ENCODE measurements around the gene CBFA2T3.

Gene CBFA2T3

GRCh38 chr16:88877564-88878289 is 99.3 kb downstream of the CBFA2T3 start:
- peaks cover 0 to 4% (median 0%) of the 10 kb centered on the region in 3 donors for H3K36me3 ChIP-seq

GRCh38 chr16:88876942-88877526 is 100.0 kb downstream of the CBFA2T3 start:
- intact Hi-C loops (cut with DNase I; ENCODE audit: low total_unique reads), result no loop called here
- TF ChIP-seq CTCF (IDR thresholded peaks at IDR 0.05), result no peak
- DNase-seq, result no peak

More at GRCh38 chr16:88877564-88878289, 99.3 kb downstream of the CBFA2T3 start:
- DNase-seq, result no peak
- Histone ChIP-seq H3K9me3 (no peaks in the 10 kb centered on the region), H3K4me1 (peaks cover 0 to 10% (median 0%) of the 10 kb centered on the region in 4 donors), H3K27ac (no peak overlapping the region), H3K27me3 (peaks cover 0 to 62% of the 10 kb centered on the region in 2 donors), H3K4me3 (no peak overlapping the region)
- intact Hi-C loops (cut with DNase I; ENCODE audit: low total_unique reads), result no loop called here
- TF ChIP-seq CTCF (IDR thresholded peaks at IDR 0.05), result no peak

DNA sequence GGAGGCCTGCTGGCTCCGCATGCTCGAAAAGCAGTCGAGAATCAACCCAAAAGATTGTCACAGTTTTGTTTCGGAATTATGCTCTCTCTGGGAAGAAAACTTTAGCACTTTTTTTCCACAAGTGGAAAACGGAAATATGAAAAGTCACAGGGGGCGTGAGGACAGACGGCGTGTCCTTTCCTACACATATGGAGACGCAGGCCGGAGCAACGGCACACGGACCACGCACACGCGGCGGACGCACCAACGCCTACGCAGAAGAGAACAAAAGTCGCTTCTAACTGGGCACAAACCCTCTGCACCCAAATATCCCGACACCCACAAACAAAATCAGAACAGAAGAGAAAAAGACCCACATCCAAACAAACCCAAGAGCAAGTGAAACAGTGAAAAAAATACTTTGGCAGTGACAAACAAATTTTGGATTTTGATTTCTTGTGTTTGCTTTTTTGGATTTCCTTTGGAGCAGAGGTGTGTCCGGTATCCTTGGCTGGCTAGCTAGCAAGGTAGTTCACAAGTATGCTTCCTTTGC is 101.2 kb downstream of the CBFA2T3 start:
- intact Hi-C loops (cut with DNase I; ENCODE audit: low total_unique reads), result no loop called here
- DNase-seq, result no peak
- no peak for TF ChIP-seq CTCF (IDR thresholded peaks at IDR 0.05)
- Histone ChIP-seq H3K4me3 (no peak overlapping the region), H3K36me3 (peaks cover 0 to 4% (median 0%) of the 10 kb centered on the region in 3 donors), H3K27ac (no peak overlapping the region), H3K4me1 (no peaks in the 10 kb centered on the region), H3K27me3 (peaks cover 0 to 58% of the 10 kb centered on the region in 2 donors), H3K9me3 (no peaks in the 10 kb centered on the region)

More at GRCh38 chr16:88876942-88877526, 100.0 kb downstream of the CBFA2T3 start:
- Histone ChIP-seq H3K27ac (no peak overlapping the region), H3K4me3 (no peak overlapping the region), H3K4me1 (peaks cover 0 to 10% (median 0%) of the 10 kb centered on the region in 4 donors), H3K27me3 (peaks cover 0 to 58% of the 10 kb centered on the region in 2 donors), H3K36me3 (peaks cover 0 to 4% (median 0%) of the 10 kb centered on the region in 3 donors), H3K9me3 (no peaks in the 10 kb centered on the region)

- DNase-seq, result no peak
- TF ChIP-seq CTCF (IDR thresholded peaks at IDR 0.05), result no peak
- Histone ChIP-seq H3K27ac (no peak overlapping the region), H3K36me3 (peaks cover 0 to 4% (median 0%) of the 10 kb centered on the region in 3 donors), H3K4me1 (no peaks in the 10 kb centered on the region), H3K9me3 (no peaks in the 10 kb centered on the region), H3K4me3 (no peak overlapping the region), H3K27me3 (peaks cover 0 to 58% of the 10 kb centered on the region in 2 donors)
- intact Hi-C loops (cut with DNase I; ENCODE audit: low total_unique reads), result no loop called here
Measured at GRCh38 chr16:88874938-88875599, 101.9 kb downstream of the CBFA2T3 start.

GRCh38 chr16:88872650-88873331 is 104.2 kb downstream of the CBFA2T3 start:
- Histone ChIP-seq H3K9me3 (no peaks in the 10 kb centered on the region), H3K4me1 (no peaks in the 10 kb centered on the region), H3K36me3 (peaks cover 0 to 4% (median 0%) of the 10 kb centered on the region in 3 donors), H3K4me3 (no peak overlapping the region), H3K27me3 (peaks cover 0 to 57% of the 10 kb centered on the region in 2 donors), H3K27ac (no peak overlapping the region)
- intact Hi-C loops (cut with DNase I; ENCODE audit: low total_unique reads), result no loop called here
- no peak for DNase-seq
- TF ChIP-seq CTCF (IDR thresholded peaks at IDR 0.05), result no peak
